ENCODE measurements around the gene CDNF. TPM values are rescaled to one million over a fixed set of nuclear protein-coding genes. Genes with fewer than 3 reads are reported as not detected.
A peak's percentile ranks its signal among the peaks of the same experiment; 100 is the strongest.

The CDNF gene
- 1 to 10 TPM; 2.9 to 6.2 (median 5.1) TPM for total RNA-seq

DNA sequence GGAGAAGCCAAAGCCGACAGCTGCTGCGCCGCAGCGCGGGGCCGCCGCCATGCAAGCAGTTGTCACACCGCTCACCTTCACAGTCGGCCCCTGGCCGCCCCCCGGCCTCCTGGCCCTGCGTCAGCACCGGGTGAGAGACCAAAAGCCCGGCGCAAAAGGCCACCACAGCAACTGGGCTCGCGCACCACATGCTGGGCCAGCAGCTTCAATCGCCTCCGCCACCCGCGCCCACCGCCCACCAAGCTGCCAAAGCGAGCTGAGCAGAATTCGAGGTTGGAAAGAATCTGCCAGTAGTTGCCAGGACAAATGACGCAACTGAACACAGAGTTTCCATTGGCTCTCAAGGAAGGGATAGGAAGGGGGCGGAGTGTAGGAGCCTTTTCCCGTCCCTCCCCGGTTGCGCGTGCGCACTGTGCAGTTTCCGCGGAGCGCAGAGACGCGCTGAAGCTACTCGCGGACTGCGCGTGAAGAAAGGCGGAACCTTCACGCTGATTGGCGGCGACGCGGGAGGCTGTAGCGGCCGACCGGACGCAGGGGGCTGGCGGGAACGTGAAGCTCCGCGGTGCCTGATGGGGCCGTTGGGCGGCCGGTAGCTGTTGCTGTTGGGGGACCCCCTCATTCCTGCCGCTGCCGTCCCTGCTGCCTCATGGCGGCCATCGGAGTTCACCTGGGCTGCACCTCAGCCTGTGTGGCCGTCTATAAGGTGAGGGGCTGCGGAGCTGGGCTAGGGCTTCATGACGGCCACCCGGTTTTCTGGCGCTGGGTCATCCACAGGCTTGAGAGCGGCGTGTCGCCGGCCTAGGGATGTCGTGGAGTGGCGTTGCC, at the start of gene CDNF, which contains the start of the genes HSPA14 and MSANTD7:
TSS of gene CDNF (minus strand) at position 281 of the 825 bp plus-strand sequence. CDS start at position 190, 91 bp downstream.
TSS of gene HSPA14 (plus strand) at position 550 of the 825 bp plus-strand sequence. CDS start at position 647, 97 bp downstream.
TSS of gene MSANTD7 (plus strand) at position 550 of the 825 bp plus-strand sequence. CDS start 3,979 bp downstream, outside the sequence.
- Histone ChIP-seq H3K27ac (peak within 1 kb of the TSS; percentile 96 to 98), H3K4me1 (peaks cover 0 to 7% of the 10 kb centered on the region in 2 donors), H3K27me3 (no peaks in the 10 kb centered on the region), H3K4me3 (peak within 1 kb of the TSS; percentile 94 to 99 (median 98)), H3K9me3 (no peaks in the 10 kb centered on the region), H3K36me3 (peaks cover 12% of the 10 kb centered on the region)
- DNase-seq (ENCODE audit: low spot score in 2 of 2) = peak; percentile 98
- TF ChIP-seq, protein P1, sequence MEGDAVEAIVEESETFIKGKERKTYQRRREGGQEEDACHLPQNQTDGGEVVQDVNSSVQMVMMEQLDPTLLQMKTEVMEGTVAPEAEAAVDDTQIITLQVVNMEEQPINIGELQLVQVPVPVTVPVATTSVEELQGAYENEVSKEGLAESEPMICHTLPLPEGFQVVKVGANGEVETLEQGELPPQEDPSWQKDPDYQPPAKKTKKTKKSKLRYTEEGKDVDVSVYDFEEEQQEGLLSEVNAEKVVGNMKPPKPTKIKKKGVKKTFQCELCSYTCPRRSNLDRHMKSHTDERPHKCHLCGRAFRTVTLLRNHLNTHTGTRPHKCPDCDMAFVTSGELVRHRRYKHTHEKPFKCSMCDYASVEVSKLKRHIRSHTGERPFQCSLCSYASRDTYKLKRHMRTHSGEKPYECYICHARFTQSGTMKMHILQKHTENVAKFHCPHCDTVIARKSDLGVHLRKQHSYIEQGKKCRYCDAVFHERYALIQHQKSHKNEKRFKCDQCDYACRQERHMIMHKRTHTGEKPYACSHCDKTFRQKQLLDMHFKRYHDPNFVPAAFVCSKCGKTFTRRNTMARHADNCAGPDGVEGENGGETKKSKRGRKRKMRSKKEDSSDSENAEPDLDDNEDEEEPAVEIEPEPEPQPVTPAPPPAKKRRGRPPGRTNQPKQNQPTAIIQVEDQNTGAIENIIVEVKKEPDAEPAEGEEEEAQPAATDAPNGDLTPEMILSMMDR (IDR thresholded peaks at IDR 0.05) = peak in 1 of 3 donors; percentile 6
- peak; percentile 80 to 96 (median 82) for TF ChIP-seq POLR2AphosphoS5 (IDR thresholded peaks at IDR 0.05)
- peak; percentile 21 for TF ChIP-seq POLR2A (IDR thresholded peaks at IDR 0.05)
- intact Hi-C loops (cut with DNase I; ENCODE audit: low total_unique reads) = no loop called here

DNA sequence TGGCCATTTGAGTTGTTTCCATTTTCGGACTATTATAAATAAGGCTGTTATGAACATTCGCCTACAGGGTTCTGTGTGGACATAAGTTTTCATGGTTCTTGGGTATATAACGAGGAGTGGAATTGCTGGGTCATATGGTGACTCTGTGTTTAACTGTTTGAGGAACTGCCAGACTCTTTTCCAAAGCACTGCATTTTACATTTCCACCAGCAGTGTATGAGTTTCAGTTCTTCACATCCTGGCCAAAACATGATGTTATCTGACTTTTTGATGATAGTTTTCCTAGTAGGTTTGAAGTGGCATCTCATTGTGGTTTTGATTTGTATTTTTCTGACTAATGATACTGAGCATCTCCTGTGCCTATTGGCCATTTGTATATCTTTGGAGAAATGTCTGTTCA, 46.2 kb upstream of the CDNF start:
- no peaks in the 10 kb centered on the region for H3K27me3 ChIP-seq
- no peak overlapping the region for H3K4me3 ChIP-seq
- no peak overlapping the region for H3K27ac ChIP-seq
- no peaks in the 10 kb centered on the region for H3K4me1 ChIP-seq
- intact Hi-C loops (cut with DNase I; ENCODE audit: low total_unique reads) = no loop called here
- no peak for DNase-seq (ENCODE audit: low spot score in 2 of 2)
- H3K36me3 ChIP-seq = no peaks in the 10 kb centered on the region
- H3K9me3 ChIP-seq = no peaks in the 10 kb centered on the region
- no peak for TF ChIP-seq POLR2AphosphoS5 (IDR thresholded peaks at IDR 0.05)
- TF ChIP-seq, protein P1 (IDR thresholded peaks at IDR 0.05) = no peak
- no peak for TF ChIP-seq POLR2A (IDR thresholded peaks at IDR 0.05)

DNA sequence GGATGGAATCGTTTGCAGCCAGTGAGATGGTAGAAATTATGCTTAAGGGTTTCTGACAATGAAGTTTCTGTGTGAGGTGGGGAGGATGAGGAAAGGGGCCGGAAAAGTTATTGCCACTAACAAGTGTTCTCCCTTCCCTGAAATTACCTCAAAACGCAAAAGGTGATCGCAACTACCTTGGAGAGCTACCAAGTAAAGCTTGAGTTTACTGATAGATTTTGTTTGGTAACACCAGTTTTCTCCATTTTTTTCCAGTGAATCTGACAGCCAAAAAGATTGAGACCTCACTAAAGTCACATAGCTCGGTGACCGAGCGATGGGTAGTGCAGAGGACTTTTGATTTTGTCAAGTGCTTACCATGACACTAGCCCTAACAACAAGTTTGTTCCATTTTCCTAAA, 42.4 kb upstream of the CDNF start:
- Histone ChIP-seq H3K9me3 (no peaks in the 10 kb centered on the region), H3K4me1 (no peaks in the 10 kb centered on the region), H3K36me3 (no peaks in the 10 kb centered on the region), H3K4me3 (peak overlapping the region in 1 of 3 donors; percentile 84), H3K27me3 (no peaks in the 10 kb centered on the region), H3K27ac (no peak overlapping the region)
- intact Hi-C loops (cut with DNase I; ENCODE audit: low total_unique reads) = no loop called here
- TF ChIP-seq POLR2AphosphoS5 (IDR thresholded peaks at IDR 0.05) (no peak), POLR2A (IDR thresholded peaks at IDR 0.05) (no peak)
- TF ChIP-seq, protein P1 (IDR thresholded peaks at IDR 0.05) = no peak
- no peak for DNase-seq (ENCODE audit: low spot score in 2 of 2)

DNA sequence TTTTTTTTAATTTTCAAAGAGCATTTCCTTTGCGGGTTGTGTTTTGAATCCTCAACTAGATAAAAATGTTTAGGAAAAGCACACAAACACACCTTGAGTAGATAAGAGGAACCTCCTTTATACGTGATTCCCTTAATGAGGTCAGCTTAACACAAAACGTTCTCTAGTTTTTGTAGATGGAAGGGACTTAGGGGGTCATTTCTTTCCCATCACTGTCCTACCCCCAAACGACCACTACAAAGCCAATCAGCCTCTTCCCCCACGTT, 42.0 kb upstream of the CDNF start:
- Histone ChIP-seq H3K27ac (no peak overlapping the region), H3K27me3 (no peaks in the 10 kb centered on the region), H3K36me3 (no peaks in the 10 kb centered on the region), H3K4me3 (peak overlapping the region; percentile 84 to 94 (median 84)), H3K4me1 (no peaks in the 10 kb centered on the region), H3K9me3 (no peaks in the 10 kb centered on the region)
- TF ChIP-seq, protein P1 (IDR thresholded peaks at IDR 0.05) = no peak
- TF ChIP-seq POLR2AphosphoS5 (IDR thresholded peaks at IDR 0.05) (no peak), POLR2A (IDR thresholded peaks at IDR 0.05) (no peak)
- DNase-seq (ENCODE audit: low spot score in 2 of 2) = no peak
- intact Hi-C loops (cut with DNase I; ENCODE audit: low total_unique reads) = no loop called here
